SK-N-MC (cell line): Measurements from ENCODE around the gene CREBRF.
"Not testable (repeated sequence)": the region's sequence is repeated elsewhere in the genome, so short reads cannot be mapped to it uniquely, and the experiment has no call there.

ENCODE experiments used
- DNase-seq: peaks from one replicate; pipeline ENCODE4 v3.0.0-alpha.2; 2011; ENCODE audit warnings: low read depth, low spot score
- H3K27ac ChIP-seq: fragments of 200-600 bp; sonication (generic); 2 replicates; pipeline ENCODE4 v1.5.1; 2016; ENCODE audit warnings: mixed run types
- H3K36me3 ChIP-seq: fragments of 200-600 bp; sonication (generic); 2 replicates; pipeline ENCODE4 v1.6.1; 2017; ENCODE audit warnings: antibody characterized with exemption, low read length, mixed read lengths; ENCODE audit not compliant: insufficient read depth
- H3K4me3 ChIP-seq: fragments of 200-600 bp; sonication (generic); 2 replicates; pipeline ENCODE4 v1.5.1; 2016
- H3K9ac ChIP-seq: fragments of 200-600 bp; sonication (generic); 2 replicates; pipeline ENCODE4 v1.8.0; 2017; ENCODE audit warnings: mixed run types, mixed read lengths; ENCODE audit not compliant: insufficient read length
- H3K9me3 ChIP-seq: fragments of 200-600 bp; sonication (generic); 2 replicates; pipeline ENCODE4 v1.6.1; 2017; ENCODE audit warnings: low read depth, mild to moderate bottlenecking, antibody characterized with exemption, low read length, moderate library complexity, mixed read lengths
- EZH2 ChIP-seq: fragments of 200-600 bp; sonication (generic); IDR thresholded peaks from one replicate; pipeline ENCODE4 v1.6.1; 2017; ENCODE audit warnings: antibody characterized with exemption
- FOXP2 ChIP-seq: optimal IDR thresholded peaks from 2 replicates; pipeline ENCODE3; 2011; ENCODE audit warnings: mild to moderate bottlenecking, moderate library complexity; ENCODE audit not compliant: insufficient read depth; ENCODE audit errors: extremely low read length, control extremely low read depth
- POLR2AphosphoS5 ChIP-seq: IDR thresholded peaks from 2 replicates; pipeline ENCODE4 v1.6.1; 2012; ENCODE audit warnings: mild to moderate bottlenecking, low read depth, low read length, borderline replicate concordance

CREBRF gene

DNA sequence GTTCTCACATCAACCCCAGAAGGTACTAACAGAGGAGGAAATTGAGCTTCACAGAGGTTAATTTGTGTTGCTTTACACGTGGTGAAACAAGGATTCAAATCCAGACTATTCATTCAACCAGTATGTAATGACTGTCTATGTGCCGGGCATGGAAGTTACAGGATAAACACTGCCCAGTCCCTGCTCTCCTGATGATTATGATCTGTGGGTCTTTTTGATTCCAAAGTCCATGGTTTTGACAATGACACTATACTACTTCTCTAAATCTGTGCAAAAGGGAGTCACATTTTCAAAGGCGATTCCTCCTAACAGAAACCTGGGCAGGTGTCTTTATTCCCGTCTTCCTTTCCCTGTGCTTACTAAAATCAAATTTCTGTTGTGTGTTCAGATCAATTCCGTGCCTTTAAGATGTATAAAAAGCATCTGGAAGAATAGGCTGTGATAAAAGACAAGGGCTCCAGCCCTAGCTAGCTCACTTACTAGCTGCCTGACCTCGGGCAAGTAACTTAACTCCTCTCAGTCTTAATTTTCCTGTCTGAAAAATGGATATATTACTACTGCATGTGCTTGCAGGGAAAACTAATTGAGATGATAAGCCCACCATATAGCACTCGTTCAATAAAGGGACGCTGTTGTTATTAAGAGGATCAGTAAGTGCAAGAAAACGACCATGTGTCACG is 970 bp upstream of the CREBRF start:
- Histone ChIP-seq H3K36me3 (no peaks in the 10 kb centered on the region), H3K4me3 (peak overlapping the region; percentile 93), H3K27ac (no peak overlapping the region), H3K9me3 (no peaks in the 10 kb centered on the region), H3K9ac (peak overlapping the region; percentile 67)
- no peak for DNase-seq
- no peak for TF ChIP-seq FOXP2
- TF ChIP-seq POLR2AphosphoS5: no peak
- no peak for TF ChIP-seq EZH2

DNA sequence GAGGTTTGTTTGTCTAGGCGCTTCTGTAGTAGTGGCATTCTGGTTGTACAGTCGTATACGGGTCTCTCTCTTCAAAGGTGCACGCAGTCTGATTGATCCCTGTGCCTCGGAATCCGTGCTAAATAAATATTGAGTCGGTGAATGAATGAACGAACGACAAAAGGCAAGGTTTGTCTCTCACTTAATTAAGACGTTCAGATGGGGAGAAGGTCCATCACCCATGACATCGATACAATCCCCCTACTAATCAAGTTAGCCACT is 500 bp upstream of the CREBRF start:
- H3K27ac ChIP-seq: no peak overlapping the region
- H3K36me3 ChIP-seq: no peaks in the 10 kb centered on the region
- no peaks in the 10 kb centered on the region for H3K9me3 ChIP-seq
- H3K4me3 ChIP-seq: peak overlapping the region; percentile 93
- H3K9ac ChIP-seq: peak overlapping the region; percentile 67
- TF ChIP-seq EZH2: no peak
- TF ChIP-seq FOXP2: no peak
- no peak for DNase-seq

DNA sequence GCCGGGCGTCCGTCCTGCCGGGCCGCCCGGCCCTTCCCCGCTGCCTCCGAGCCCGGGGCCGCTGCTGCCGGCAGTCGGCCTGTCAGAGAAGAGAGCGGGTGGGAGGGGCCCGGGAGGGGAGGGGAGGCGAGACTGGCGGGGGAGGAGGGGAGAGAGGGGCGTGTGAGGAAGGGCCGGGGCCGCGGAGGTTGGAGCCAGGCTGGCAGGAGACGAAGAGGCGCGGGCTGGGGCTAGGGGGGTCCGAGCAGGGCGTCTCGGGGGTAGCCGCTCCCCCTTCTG is 570 bp downstream of the CREBRF start:
- no peak overlapping the region for H3K27ac ChIP-seq

DNA sequence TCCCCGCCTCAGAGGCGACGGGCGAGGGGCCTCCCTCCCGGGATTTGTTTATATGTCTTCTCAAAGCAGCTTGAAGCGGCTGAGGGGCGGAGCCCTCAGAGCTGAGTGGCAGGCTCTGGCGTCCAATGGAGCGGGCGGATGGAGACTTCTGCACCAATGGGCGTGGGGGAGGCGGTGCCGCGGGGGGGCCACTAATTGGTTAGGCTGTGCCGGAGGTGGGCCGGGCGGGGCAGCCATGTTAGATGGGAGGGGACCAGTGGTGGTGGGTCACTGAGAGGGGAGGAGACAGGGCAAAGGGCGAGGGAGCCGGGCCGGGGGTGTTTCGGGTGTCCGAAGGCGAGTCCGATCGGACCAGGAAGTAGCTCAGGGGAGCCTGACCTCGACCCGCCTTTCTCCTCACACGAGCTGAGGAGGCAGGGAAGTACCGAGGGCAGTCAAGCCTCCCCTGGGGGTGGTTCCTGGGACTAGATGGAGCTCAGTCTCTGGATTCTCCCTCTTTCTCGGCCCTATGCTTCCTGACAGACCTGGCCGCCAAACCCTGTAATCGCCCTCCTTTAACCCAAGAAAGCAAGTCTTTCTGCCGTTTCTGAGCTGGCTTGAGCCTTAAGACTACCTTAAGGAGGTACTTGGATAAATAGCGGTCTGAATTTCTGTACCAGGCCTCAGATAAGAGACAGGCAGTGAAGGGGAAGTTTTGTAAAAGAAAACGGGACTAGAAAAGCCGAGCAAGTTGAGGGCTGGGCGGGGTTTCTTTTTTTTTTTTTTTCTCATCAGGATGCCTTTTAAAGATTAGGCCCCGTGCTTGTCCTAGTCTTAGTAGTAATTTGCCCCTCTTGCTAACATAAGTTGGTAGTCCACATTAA is 1.1 kb downstream of the CREBRF start:
- Histone ChIP-seq H3K36me3 (no peaks in the 10 kb centered on the region), H3K9me3 (no peaks in the 10 kb centered on the region), H3K9ac (peak overlapping the region; percentile 89), H3K27ac (peak overlapping the region; percentile 92), H3K4me3 (peak overlapping the region; percentile 93)
- TF ChIP-seq FOXP2 (no peak), POLR2AphosphoS5 (peak; percentile 43; the same call in 1 of the 2 replicates), EZH2 (no peak)
- DNase-seq: peak; percentile 79

More for the DNA sequence above, 570 bp downstream of the CREBRF start:
- DNase-seq: no peak
- H3K9ac ChIP-seq: peak overlapping the region; percentile 76
- H3K36me3 ChIP-seq: no peaks in the 10 kb centered on the region
- no peaks in the 10 kb centered on the region for H3K9me3 ChIP-seq
- H3K4me3 ChIP-seq: peak overlapping the region; percentile 93
- TF ChIP-seq EZH2 (no peak), POLR2AphosphoS5 (no peak), FOXP2 (no peak)

DNA sequence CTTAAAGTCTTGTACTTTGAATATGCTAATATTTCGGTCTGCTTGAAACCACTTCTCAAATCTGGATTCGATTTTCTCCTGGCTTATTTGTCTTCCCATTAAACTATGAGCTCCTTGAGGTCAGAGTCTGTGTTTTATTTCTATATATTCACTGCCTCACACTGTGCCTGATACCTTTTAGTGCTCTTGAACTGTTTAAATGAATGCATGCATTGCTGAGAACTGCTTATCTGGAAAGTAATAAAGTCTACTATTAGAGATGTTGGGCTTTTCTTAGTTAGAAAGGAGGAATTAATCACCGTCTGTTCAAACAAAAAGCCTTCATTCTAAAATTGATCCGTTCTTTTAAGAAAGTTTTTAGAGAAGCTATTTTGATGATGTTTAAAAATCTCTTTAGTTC is 6.0 kb downstream of the CREBRF start:
- peak overlapping the region; percentile 2; the same call in 1 of the 2 replicates for H3K27ac ChIP-seq

DNA sequence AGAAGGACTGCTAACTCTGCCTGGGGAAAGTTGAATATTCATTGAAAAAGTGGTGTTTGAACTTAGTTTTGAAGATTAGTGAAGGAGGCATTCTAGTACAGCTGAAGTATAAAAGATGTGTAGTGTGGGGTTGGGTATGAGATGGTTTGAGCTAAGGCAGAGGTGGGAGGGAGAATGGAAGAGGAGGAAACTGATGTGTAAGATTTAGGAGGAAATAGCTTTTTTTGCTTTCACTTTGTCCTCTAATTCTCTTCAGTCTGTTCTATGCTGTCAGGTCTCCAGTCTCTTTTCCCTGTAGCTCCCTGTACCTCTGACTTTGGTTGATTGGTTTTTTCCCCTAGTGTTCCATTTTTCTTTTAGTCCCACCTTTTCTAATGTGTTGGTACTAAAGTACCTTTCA is 9.0 kb downstream of the CREBRF start:
- no peak for DNase-seq
- H3K27ac ChIP-seq: no peak overlapping the region
- H3K4me3 ChIP-seq: no peak overlapping the region
- no peak for TF ChIP-seq EZH2
- no peak for TF ChIP-seq FOXP2
- no peak for TF ChIP-seq POLR2AphosphoS5
- H3K9me3 ChIP-seq: no peaks in the 10 kb centered on the region
- H3K36me3 ChIP-seq: no peaks in the 10 kb centered on the region
- no peak overlapping the region for H3K9ac ChIP-seq

More for the DNA sequence above, 6.0 kb downstream of the CREBRF start:
- no peaks in the 10 kb centered on the region for H3K9me3 ChIP-seq
- no peaks in the 10 kb centered on the region for H3K36me3 ChIP-seq
- no peak overlapping the region for H3K9ac ChIP-seq
- TF ChIP-seq EZH2: no peak
- TF ChIP-seq POLR2AphosphoS5: no peak
- TF ChIP-seq FOXP2: no peak
- H3K4me3 ChIP-seq: no peak overlapping the region
- DNase-seq: no peak

DNA sequence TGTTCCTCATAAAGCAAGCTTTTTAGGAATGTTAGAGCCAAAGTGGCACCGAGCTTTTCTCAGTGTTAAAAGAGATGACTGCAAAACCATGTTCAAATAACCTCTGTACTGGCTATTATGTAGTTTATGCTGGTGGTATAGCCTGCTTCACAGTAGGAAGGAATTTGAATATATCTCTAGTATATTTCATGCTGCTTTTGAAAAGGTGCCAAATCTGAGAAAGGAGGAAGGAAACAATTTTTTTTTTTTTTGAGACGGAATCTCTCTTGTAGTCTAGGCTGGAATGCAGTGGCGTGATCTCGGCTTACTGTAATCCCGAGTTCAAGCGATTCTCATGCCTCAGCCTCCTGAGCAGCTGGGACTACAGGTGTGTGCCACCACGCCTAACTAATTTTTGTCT is 13.5 kb downstream of the CREBRF start:
- TF ChIP-seq EZH2: no peak
- TF ChIP-seq POLR2AphosphoS5: no peak
- TF ChIP-seq FOXP2: no peak
- Histone ChIP-seq H3K9me3 (no peaks in the 10 kb centered on the region), H3K27ac (no peak overlapping the region), H3K4me3 (no peak overlapping the region), H3K36me3 (no peaks in the 10 kb centered on the region), H3K9ac (no peak overlapping the region)
- DNase-seq: no peak

DNA sequence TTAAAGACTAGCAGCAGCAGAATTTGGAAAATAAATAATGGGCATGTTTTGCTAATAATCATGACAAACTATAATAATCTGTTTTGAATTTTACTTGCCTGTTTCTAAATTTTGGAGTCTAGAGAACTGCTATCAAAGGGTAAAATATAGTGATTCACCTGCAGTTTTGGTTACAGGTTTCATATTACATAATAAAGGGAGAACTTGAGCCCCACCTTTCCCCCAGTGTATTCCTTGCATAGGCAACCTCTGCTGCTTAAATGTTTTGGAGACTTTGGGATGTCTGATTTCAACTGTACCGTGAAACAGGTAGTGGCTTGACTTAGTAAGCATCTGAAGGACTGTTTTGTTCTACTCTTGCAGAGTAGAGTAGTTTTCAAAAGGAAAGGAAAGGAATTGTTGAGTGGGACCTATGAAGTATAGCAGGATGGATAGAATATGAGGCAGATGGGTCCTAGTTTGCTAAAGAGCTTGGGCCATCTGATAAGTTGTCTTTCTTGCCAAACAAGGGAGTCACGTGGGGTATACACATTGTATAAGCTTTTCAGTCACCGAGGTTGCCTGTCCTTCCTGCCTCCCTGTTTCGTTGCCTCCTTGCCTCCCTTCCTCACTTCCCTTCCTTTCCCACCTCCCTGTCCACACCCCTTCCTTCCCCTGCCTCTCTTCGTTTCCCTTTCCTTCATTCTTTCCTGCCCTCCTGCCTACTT is 19.1 kb downstream of the CREBRF start:
- TF ChIP-seq POLR2AphosphoS5: no peak
- no peak for TF ChIP-seq EZH2
- TF ChIP-seq FOXP2: no peak
- Histone ChIP-seq H3K36me3 (no peaks in the 10 kb centered on the region), H3K9me3 (no peaks in the 10 kb centered on the region), H3K27ac (no peak overlapping the region), H3K4me3 (no peak overlapping the region), H3K9ac (no peak overlapping the region)
- no peak for DNase-seq

DNA sequence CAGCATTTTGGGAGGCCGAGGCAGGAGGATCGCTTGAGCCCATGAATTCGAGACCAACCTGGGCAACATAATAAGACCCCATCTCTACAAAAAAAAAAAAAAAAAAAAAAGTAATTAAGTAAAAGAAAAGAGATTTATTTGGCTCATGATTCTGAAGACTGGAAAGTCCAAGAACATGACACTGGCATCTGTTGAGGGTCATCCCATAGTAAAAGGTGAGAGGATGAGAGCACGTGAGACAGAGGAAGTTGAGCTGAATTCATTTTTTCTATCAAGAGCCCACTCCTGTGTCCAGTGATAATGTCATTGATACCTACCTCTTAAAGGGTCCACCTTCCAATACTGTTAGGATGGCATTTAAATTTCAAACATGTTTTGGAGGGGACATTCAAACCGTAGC is 19.8 kb downstream of the CREBRF start:
- H3K9ac ChIP-seq: no peak overlapping the region
- no peak for DNase-seq
- no peak for TF ChIP-seq POLR2AphosphoS5
- no peak for TF ChIP-seq EZH2
- no peak for TF ChIP-seq FOXP2
- H3K4me3 ChIP-seq: no peak overlapping the region
- H3K36me3 ChIP-seq: no peaks in the 10 kb centered on the region
- H3K9me3 ChIP-seq: no peaks in the 10 kb centered on the region
- no peak overlapping the region for H3K27ac ChIP-seq

DNA sequence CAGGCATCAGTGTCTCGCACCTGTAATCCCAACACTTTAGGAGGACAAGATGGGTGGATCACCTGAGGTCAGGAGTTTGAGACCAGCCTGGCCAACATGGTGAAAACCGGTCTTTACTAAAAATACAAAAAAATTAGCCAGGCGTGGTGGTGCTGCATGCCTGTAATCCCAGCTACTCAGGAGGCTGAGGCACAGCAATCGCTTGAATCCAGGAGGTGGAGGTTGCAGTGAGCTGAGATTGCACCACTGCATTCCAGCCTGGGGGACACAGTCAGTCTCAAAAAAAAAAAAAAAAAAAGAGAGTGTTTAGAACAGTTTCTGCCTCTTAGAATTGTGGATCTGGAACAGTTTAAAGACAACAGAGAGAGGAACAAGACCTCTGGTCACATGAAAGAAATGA is 20.3 kb downstream of the CREBRF start:
- not testable (repeated sequence) for H3K9me3 ChIP-seq, H3K4me3 ChIP-seq, H3K27ac ChIP-seq, H3K9ac ChIP-seq, H3K36me3 ChIP-seq, DNase-seq
